ENCODE results near the gene CORO1C.

The CORO1C gene

DNA sequence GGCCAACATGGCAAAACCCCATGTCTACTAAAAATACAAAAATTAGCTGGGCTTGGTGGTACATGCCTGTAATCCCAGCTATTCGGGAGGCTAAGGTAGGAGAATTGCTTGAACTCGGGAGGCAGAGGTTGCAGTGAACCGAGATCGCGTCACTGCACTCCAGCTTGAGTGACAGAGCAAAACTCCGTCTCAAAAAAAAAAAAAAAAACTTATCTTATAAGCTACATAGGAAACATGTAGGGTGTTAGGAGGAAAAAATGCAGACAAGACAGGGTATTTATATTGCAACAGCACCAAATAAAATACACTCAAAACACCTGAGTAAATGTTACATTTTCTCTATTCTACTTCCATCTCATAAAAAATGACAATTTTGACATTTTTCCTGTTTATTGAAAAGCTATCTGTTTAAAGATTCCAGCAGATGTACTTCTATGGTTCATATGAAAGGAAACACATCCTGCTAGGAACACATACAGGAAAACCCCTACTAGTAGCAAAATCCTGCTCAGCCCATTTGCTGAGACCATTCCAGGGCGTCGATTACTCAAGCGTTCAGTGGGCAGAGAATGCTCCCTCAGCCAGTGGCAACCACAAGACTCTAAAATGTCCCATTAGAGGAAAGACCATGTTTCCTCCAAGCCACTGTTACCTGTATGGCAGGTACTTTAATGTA lies 19.7 kb downstream of the CORO1C start:
- Histone ChIP-seq H3K36me3 (ENCODE audit: control insufficient read depth in 4 of 4, insufficient read depth in 4 of 4, low read length in 3 of 4) (peaks cover 0 to under 1% (median 0%) of the 10 kb centered on the region in 4 experiments), H3K27me3 (replicated peaks in 2 of 5; ENCODE audit: control insufficient read depth in 4 of 5, insufficient read depth in 5 of 5, low read length in 4 of 5) (no peaks in the 10 kb centered on the region), H3K9me3 (ENCODE audit: control extremely low read depth in 1 of 5, control insufficient read depth in 4 of 5, insufficient read depth in 2 of 5, low read depth in 1 of 5, low read length in 4 of 5) (no peaks in the 10 kb centered on the region), H3K27ac (ENCODE audit: insufficient read depth in 1 of 2, low read depth in 1 of 2, low read length in 2 of 2, poor library complexity in 1 of 2, severe bottlenecking in 2 of 2) (no peak overlapping the region), H3K4me3 (ENCODE audit: control insufficient read depth in 1 of 7, extremely low read depth in 1 of 7, insufficient read depth in 4 of 7, low read depth in 2 of 7, low read length in 6 of 7) (no peak overlapping the region), H3K4me1 (ENCODE audit: control extremely low read depth in 1 of 4, control insufficient read depth in 4 of 4, insufficient read depth in 4 of 4, low read length in 3 of 4) (peaks cover 20 to 50% (median 39%) of the 10 kb centered on the region in 4 experiments)
- DNase-seq = no peak
- ChIA-PET CTCF (interaction anchor here (1.0 to 2.3 kb wide), 4 partner anchors 10 to 21 kb away, joined by 4 to 8 read pairs (median 6); no protein-coding TSS in a partner anchor), POLR2A (no interaction called here)
- 95% methylated on average over 3 of the region's 9 CpGs for WGBS (ENCODE audit: insufficient coverage)

DNA sequence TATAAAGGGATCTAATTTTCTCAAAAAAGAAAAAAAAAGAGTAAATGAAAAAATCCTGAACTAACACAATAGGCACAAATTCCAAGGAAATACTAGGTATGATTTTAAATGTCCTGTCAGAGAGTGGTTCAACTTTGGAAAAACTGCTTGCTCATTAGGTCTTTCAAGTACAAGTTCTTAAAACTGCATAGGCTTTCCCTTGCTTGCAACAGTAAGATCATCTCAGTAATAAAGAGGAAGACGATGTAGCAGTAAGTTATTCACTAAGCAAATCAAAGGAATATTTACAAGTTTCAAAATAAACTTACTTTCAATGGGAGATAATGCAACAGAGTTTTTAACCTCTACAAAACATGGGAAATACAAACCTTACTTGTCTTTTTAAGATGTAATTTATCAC lies 21.6 kb downstream of the CORO1C start:
- Histone ChIP-seq H3K9me3 (ENCODE audit: control extremely low read depth in 1 of 5, control insufficient read depth in 4 of 5, insufficient read depth in 2 of 5, low read depth in 1 of 5, low read length in 4 of 5) (no peaks in the 10 kb centered on the region), H3K27ac (ENCODE audit: insufficient read depth in 1 of 2, low read depth in 1 of 2, low read length in 2 of 2, poor library complexity in 1 of 2, severe bottlenecking in 2 of 2) (peak overlapping the region in 1 of 2 experiments; percentile 43), H3K4me3 (ENCODE audit: control insufficient read depth in 1 of 7, extremely low read depth in 1 of 7, insufficient read depth in 4 of 7, low read depth in 2 of 7, low read length in 6 of 7) (no peak overlapping the region), H3K27me3 (replicated peaks in 2 of 5; ENCODE audit: control insufficient read depth in 4 of 5, insufficient read depth in 5 of 5, low read length in 4 of 5) (no peaks in the 10 kb centered on the region), H3K36me3 (ENCODE audit: control insufficient read depth in 4 of 4, insufficient read depth in 4 of 4, low read length in 3 of 4) (peaks cover 0 to 3% (median 0%) of the 10 kb centered on the region in 4 experiments), H3K4me1 (ENCODE audit: control extremely low read depth in 1 of 4, control insufficient read depth in 4 of 4, insufficient read depth in 4 of 4, low read length in 3 of 4) (peaks cover 16 to 49% (median 38%) of the 10 kb centered on the region in 4 experiments)
- WGBS (ENCODE audit: insufficient coverage) = no CpG with 5 or more reads among the region's 1 CpG
- DNase-seq = peak in 1 of 3 donors; percentile 47
- ChIA-PET CTCF (interaction anchor here (1.0 to 1.5 kb wide), 2 partner anchors 19 to 21 kb away, joined by 3 to 6 read pairs; no protein-coding TSS in a partner anchor), POLR2A (no interaction called here)

- Histone ChIP-seq H3K4me3 (ENCODE audit: control insufficient read depth in 1 of 7, extremely low read depth in 1 of 7, insufficient read depth in 4 of 7, low read depth in 2 of 7, low read length in 6 of 7) (no peak overlapping the region), H3K4me1 (ENCODE audit: control extremely low read depth in 1 of 4, control insufficient read depth in 4 of 4, insufficient read depth in 4 of 4, low read length in 3 of 4) (peaks cover 35 to 64% (median 54%) of the 10 kb centered on the region in 4 experiments), H3K27ac (ENCODE audit: insufficient read depth in 1 of 2, low read depth in 1 of 2, low read length in 2 of 2, poor library complexity in 1 of 2, severe bottlenecking in 2 of 2) (no peak overlapping the region), H3K36me3 (ENCODE audit: control insufficient read depth in 4 of 4, insufficient read depth in 4 of 4, low read length in 3 of 4) (peaks cover 0 to 16% (median 1%) of the 10 kb centered on the region in 4 experiments), H3K27me3 (replicated peaks in 2 of 5; ENCODE audit: control insufficient read depth in 4 of 5, insufficient read depth in 5 of 5, low read length in 4 of 5) (no peaks in the 10 kb centered on the region), H3K9me3 (ENCODE audit: control extremely low read depth in 1 of 5, control insufficient read depth in 4 of 5, insufficient read depth in 2 of 5, low read depth in 1 of 5, low read length in 4 of 5) (no peaks in the 10 kb centered on the region)
- CTCF ChIA-PET = interaction anchor here (0.9 to 4.2 kb wide), 5 partner anchors 12 to 40 kb away, joined by 4 to 14 read pairs (median 7); no protein-coding TSS in a partner anchor
- POLR2A ChIA-PET = interaction anchor here (0.6 to 1.2 kb wide), 2 partner anchors 9 to 12 kb away, joined by 3 read pairs; no protein-coding TSS in a partner anchor
- DNase-seq = peak in 1 of 3 donors; percentile 38
- WGBS (ENCODE audit: insufficient coverage) = 65% methylated on average over 4 of the region's 5 CpGs
Measured at GRCh38 chr12:108704527-108704926, 26.8 kb downstream of the CORO1C start.

GRCh38 chr12:108702595-108703320 lies 28.6 kb downstream of the CORO1C start:
- H3K4me3 ChIP-seq (ENCODE audit: control insufficient read depth in 1 of 7, extremely low read depth in 1 of 7, insufficient read depth in 4 of 7, low read depth in 2 of 7, low read length in 6 of 7) = peak overlapping the region in 2 of 7 experiments; percentile 22 to 54
- POLR2A ChIA-PET = no interaction called here
- DNase-seq = peak in 2 of 3 donors; percentile 74 to 80
- H3K4me1 ChIP-seq (ENCODE audit: control extremely low read depth in 1 of 4, control insufficient read depth in 4 of 4, insufficient read depth in 4 of 4, low read length in 3 of 4) = peaks cover 40 to 71% (median 64%) of the 10 kb centered on the region in 4 experiments
- WGBS (ENCODE audit: insufficient coverage) = 63% methylated on average over 6 of the region's 10 CpGs
- no peaks in the 10 kb centered on the region for H3K27me3 ChIP-seq (replicated peaks in 2 of 5; ENCODE audit: control insufficient read depth in 4 of 5, insufficient read depth in 5 of 5, low read length in 4 of 5)
- H3K9me3 ChIP-seq (ENCODE audit: control extremely low read depth in 1 of 5, control insufficient read depth in 4 of 5, insufficient read depth in 2 of 5, low read depth in 1 of 5, low read length in 4 of 5) = no peaks in the 10 kb centered on the region
- H3K27ac ChIP-seq (ENCODE audit: insufficient read depth in 1 of 2, low read depth in 1 of 2, low read length in 2 of 2, poor library complexity in 1 of 2, severe bottlenecking in 2 of 2) = peak overlapping the region in 1 of 2 experiments; percentile 43
- CTCF ChIA-PET = interaction anchor here (0.7 to 4.2 kb wide), 11 partner anchors 11 to 101 kb away, joined by 3 to 16 read pairs (median 8); no protein-coding TSS in a partner anchor
- peaks cover 0 to 30% (median 5%) of the 10 kb centered on the region in 4 experiments for H3K36me3 ChIP-seq (ENCODE audit: control insufficient read depth in 4 of 4, insufficient read depth in 4 of 4, low read length in 3 of 4)

- POLR2A ChIA-PET = interaction anchor here (0.8 to 1.1 kb wide), 2 partner anchors 10 to 25 kb away, joined by 3 to 4 read pairs; no protein-coding TSS in a partner anchor
- Histone ChIP-seq H3K4me1 (ENCODE audit: control extremely low read depth in 1 of 4, control insufficient read depth in 4 of 4, insufficient read depth in 4 of 4, low read length in 3 of 4) (peaks cover 49 to 80% (median 72%) of the 10 kb centered on the region in 4 experiments), H3K4me3 (ENCODE audit: control insufficient read depth in 1 of 7, extremely low read depth in 1 of 7, insufficient read depth in 4 of 7, low read depth in 2 of 7, low read length in 6 of 7) (peak overlapping the region in 2 of 7 experiments; percentile 2 to 54), H3K27me3 (replicated peaks in 2 of 5; ENCODE audit: control insufficient read depth in 4 of 5, insufficient read depth in 5 of 5, low read length in 4 of 5) (no peaks in the 10 kb centered on the region), H3K27ac (ENCODE audit: insufficient read depth in 1 of 2, low read depth in 1 of 2, low read length in 2 of 2, poor library complexity in 1 of 2, severe bottlenecking in 2 of 2) (peak overlapping the region; percentile 43 to 46), H3K9me3 (ENCODE audit: control extremely low read depth in 1 of 5, control insufficient read depth in 4 of 5, insufficient read depth in 2 of 5, low read depth in 1 of 5, low read length in 4 of 5) (no peaks in the 10 kb centered on the region), H3K36me3 (ENCODE audit: control insufficient read depth in 4 of 4, insufficient read depth in 4 of 4, low read length in 3 of 4) (peaks cover 0 to 31% (median 5%) of the 10 kb centered on the region in 4 experiments)
- CTCF ChIA-PET = interaction anchor here (0.8 to 4.2 kb wide), 12 partner anchors 9 to 102 kb away, joined by 3 to 16 read pairs (median 8); no protein-coding TSS in a partner anchor
- DNase-seq = peak in 2 of 3 donors; percentile 59 to 72
- 0% methylated on average over 2 of the region's 5 CpGs for WGBS (ENCODE audit: insufficient coverage)
Measured at GRCh38 chr12:108701779-108702441, 29.4 kb downstream of the CORO1C start.

- POLR2A ChIA-PET = interaction anchor here (0.8 to 1.1 kb wide), 2 partner anchors 9 to 26 kb away, joined by 3 to 4 read pairs; no protein-coding TSS in a partner anchor
Measured at GRCh38 chr12:108700833-108701541, 30.3 kb downstream of the CORO1C start.

More at GRCh38 chr12:108700833-108701541, 30.3 kb downstream of the CORO1C start:
- Histone ChIP-seq H3K4me3 (ENCODE audit: control insufficient read depth in 1 of 7, extremely low read depth in 1 of 7, insufficient read depth in 4 of 7, low read depth in 2 of 7, low read length in 6 of 7) (peak overlapping the region in 2 of 7 experiments; percentile 22 to 29), H3K27me3 (replicated peaks in 2 of 5; ENCODE audit: control insufficient read depth in 4 of 5, insufficient read depth in 5 of 5, low read length in 4 of 5) (no peaks in the 10 kb centered on the region), H3K4me1 (ENCODE audit: control extremely low read depth in 1 of 4, control insufficient read depth in 4 of 4, insufficient read depth in 4 of 4, low read length in 3 of 4) (peaks cover 52 to 89% (median 81%) of the 10 kb centered on the region in 4 experiments), H3K9me3 (ENCODE audit: control extremely low read depth in 1 of 5, control insufficient read depth in 4 of 5, insufficient read depth in 2 of 5, low read depth in 1 of 5, low read length in 4 of 5) (no peaks in the 10 kb centered on the region), H3K27ac (ENCODE audit: insufficient read depth in 1 of 2, low read depth in 1 of 2, low read length in 2 of 2, poor library complexity in 1 of 2, severe bottlenecking in 2 of 2) (peak overlapping the region; percentile 58 to 77), H3K36me3 (ENCODE audit: control insufficient read depth in 4 of 4, insufficient read depth in 4 of 4, low read length in 3 of 4) (peaks cover 0 to 28% (median 5%) of the 10 kb centered on the region in 4 experiments)
- 95% methylated on average over 9 of the region's 12 CpGs for WGBS (ENCODE audit: insufficient coverage)
- CTCF ChIA-PET = interaction anchor here (1.1 to 4.2 kb wide), 9 partner anchors 9 to 103 kb away, joined by 3 to 16 read pairs (median 9); no protein-coding TSS in a partner anchor
- DNase-seq = no peak
